H1 (cell line): ENCODE data around the gene CRBN.

Experiments used
- CHD2 ChIP-seq: IDR thresholded peaks from 2 replicates; pipeline ENCODE4 v1.6.1; 2012; ENCODE audit warnings: low read length, improper control_type of control experiment
- CTCF ChIP-seq, 3 experiments: IDR thresholded peaks; 1 replicate in 2 of 3; 2 replicates in 1 of 3; pipeline versions ENCODE4 v1.5.1 to v1.6.1; 2011; ENCODE audit warnings: low read length in 3 of 3, mild to moderate bottlenecking in 3 of 3, inconsistent platforms in 2 of 3, low read depth in 1 of 3, moderate library complexity in 1 of 3; ENCODE audit not compliant: insufficient read depth in 1 of 3; ENCODE audit errors: control extremely low read depth in 1 of 3
- FOSL1 ChIP-seq: IDR thresholded peaks from 2 replicates; pipeline ENCODE4 v1.6.1; 2011; ENCODE audit warnings: mild to moderate bottlenecking, low read depth, low read length, moderate library complexity; ENCODE audit not compliant: insufficient read depth
- GABPA ChIP-seq: IDR thresholded peaks from 2 replicates; pipeline ENCODE4 v1.6.1; 2011; ENCODE audit warnings: mild to moderate bottlenecking, low read length, moderate library complexity, borderline replicate concordance; ENCODE audit not compliant: insufficient read depth
- POLR2A ChIP-seq, 2 experiments: IDR thresholded peaks; 1 replicate in 1 of 2; 2 replicates in 1 of 2; pipeline ENCODE4 v1.6.1; 2011; ENCODE audit warnings: low read depth in 2 of 2, low read length in 2 of 2, mild to moderate bottlenecking in 2 of 2; ENCODE audit errors: control extremely low read depth in 1 of 2
- RAD21 ChIP-seq, 2 experiments: IDR thresholded peaks in 1 of 2; conservative IDR thresholded peaks in 1 of 2; 2 replicates each; pipeline ENCODE4 v1.6.1; 2011; ENCODE audit warnings: low read depth in 2 of 2, low read length in 2 of 2, improper control_type of control experiment in 1 of 2, inconsistent platforms in 1 of 2, mild to moderate bottlenecking in 1 of 2, moderate library complexity in 1 of 2
- SP1 ChIP-seq: IDR thresholded peaks from 2 replicates; pipeline ENCODE4 v1.6.1; 2011; ENCODE audit warnings: low read depth, low read length
- TCF12 ChIP-seq: IDR thresholded peaks from 2 replicates; pipeline ENCODE4 v1.6.1; 2011; ENCODE audit warnings: low read depth, mild to moderate bottlenecking, low read length

- TF ChIP-seq CTCF (IDR thresholded peaks at IDR 0.05; ENCODE audit: control extremely low read depth in 1 of 3, insufficient read depth in 1 of 3, low read depth in 1 of 3, low read length in 3 of 3) (no peak), GABPA (no peak), CHD2 (no peak), TCF12 (no peak), RAD21 (IDR thresholded peaks at IDR 0.05 in 1 of 2, conservative IDR thresholded peaks at IDR 0.05 in 1 of 2; ENCODE audit: low read depth in 2 of 2, low read length in 2 of 2) (no peak), SP1 (no peak), POLR2A (IDR thresholded peaks at IDR 0.05; ENCODE audit: control extremely low read depth in 1 of 2, low read depth in 2 of 2, low read length in 2 of 2) (no peak), FOSL1 (no peak)
Measured at GRCh38 chr3:3201611-3202010, 22.1 kb upstream of the CRBN start.
